ENCODE results near the gene CAMKK1.

CAMKK1 gene

GRCh38 chr17:3870871-3871306 lies 22.0 kb downstream of the CAMKK1 start:
- Histone ChIP-seq H3K27ac (no peak overlapping the region), H3K79me2 (ENCODE audit: insufficient read depth, low read depth) (no peaks in the 10 kb centered on the region), H3K36me3 (ENCODE audit: insufficient read depth) (no peaks in the 10 kb centered on the region), H3K4me3 (IDR thresholded peaks at IDR 0.05; ENCODE audit: insufficient read depth, low read depth, low read length) (no peak overlapping the region), H3K27me3 (ENCODE audit: insufficient read depth, low read depth) (no peaks in the 10 kb centered on the region), H3K4me2 (no peak overlapping the region), H3K4me1 (ENCODE audit: low read depth, poor library complexity, severe bottlenecking) (no peaks in the 10 kb centered on the region), H4K20me1 (ENCODE audit: insufficient read depth) (no peaks in the 10 kb centered on the region), H2AFZ (ENCODE audit: low read depth) (no peak overlapping the region), H3K9ac (no peak overlapping the region)
- no peak for TF ChIP-seq CTCF (conservative IDR thresholded peaks at IDR 0.05; ENCODE audit: low read depth, low read length)

- TF ChIP-seq CTCF (conservative IDR thresholded peaks at IDR 0.05; ENCODE audit: low read depth, low read length): no peak
- Histone ChIP-seq H2AFZ (ENCODE audit: low read depth) (no peak overlapping the region), H3K4me2 (no peak overlapping the region), H3K36me3 (ENCODE audit: insufficient read depth) (no peaks in the 10 kb centered on the region), H3K27me3 (ENCODE audit: insufficient read depth, low read depth) (no peaks in the 10 kb centered on the region), H3K9ac (no peak overlapping the region), H3K4me3 (IDR thresholded peaks at IDR 0.05; ENCODE audit: insufficient read depth, low read depth, low read length) (no peak overlapping the region), H4K20me1 (ENCODE audit: insufficient read depth) (no peaks in the 10 kb centered on the region), H3K4me1 (ENCODE audit: low read depth, poor library complexity, severe bottlenecking) (no peaks in the 10 kb centered on the region), H3K79me2 (ENCODE audit: insufficient read depth, low read depth) (no peaks in the 10 kb centered on the region), H3K27ac (no peak overlapping the region)
Measured at GRCh38 chr17:3867606-3868005, 25.2 kb downstream of the CAMKK1 start.

- no peak overlapping the region for H3K4me2 ChIP-seq
- H3K79me2 ChIP-seq (ENCODE audit: insufficient read depth, low read depth): no peaks in the 10 kb centered on the region
- no peak overlapping the region for H3K9ac ChIP-seq
- H3K4me1 ChIP-seq (ENCODE audit: low read depth, poor library complexity, severe bottlenecking): no peaks in the 10 kb centered on the region
- no peak overlapping the region for H2AFZ ChIP-seq (ENCODE audit: low read depth)
- no peak overlapping the region for H3K27ac ChIP-seq
- H3K36me3 ChIP-seq (ENCODE audit: insufficient read depth): no peaks in the 10 kb centered on the region
- H3K27me3 ChIP-seq (ENCODE audit: insufficient read depth, low read depth): no peaks in the 10 kb centered on the region
- H4K20me1 ChIP-seq (ENCODE audit: insufficient read depth): no peaks in the 10 kb centered on the region
- TF ChIP-seq CTCF (conservative IDR thresholded peaks at IDR 0.05; ENCODE audit: low read depth, low read length): no peak
- H3K4me3 ChIP-seq (IDR thresholded peaks at IDR 0.05; ENCODE audit: insufficient read depth, low read depth, low read length): no peak overlapping the region
Measured at GRCh38 chr17:3867106-3867505, 25.7 kb downstream of the CAMKK1 start.

GRCh38 chr17:3866276-3866675 lies 26.6 kb downstream of the CAMKK1 start:
- Histone ChIP-seq H3K4me1 (ENCODE audit: low read depth, poor library complexity, severe bottlenecking) (no peaks in the 10 kb centered on the region), H3K27me3 (ENCODE audit: insufficient read depth, low read depth) (no peaks in the 10 kb centered on the region), H3K79me2 (ENCODE audit: insufficient read depth, low read depth) (no peaks in the 10 kb centered on the region), H3K4me2 (no peak overlapping the region), H3K27ac (no peak overlapping the region), H2AFZ (ENCODE audit: low read depth) (no peak overlapping the region), H3K9ac (no peak overlapping the region), H3K36me3 (ENCODE audit: insufficient read depth) (no peaks in the 10 kb centered on the region), H4K20me1 (ENCODE audit: insufficient read depth) (no peaks in the 10 kb centered on the region), H3K4me3 (IDR thresholded peaks at IDR 0.05; ENCODE audit: insufficient read depth, low read depth, low read length) (no peak overlapping the region)
- TF ChIP-seq CTCF (conservative IDR thresholded peaks at IDR 0.05; ENCODE audit: low read depth, low read length): no peak

Measured in KMS-11 (cell line).